HEK293T (cell line): ENCODE data around the gene RHOXF2B.
"Not testable (repeated sequence)": the region's sequence is repeated elsewhere in the genome, so short reads cannot be mapped to it uniquely, and the experiment has no call there.

Experiments used
- CTCF ChIA-PET: fragments of 350-600 bp; formaldehyde crosslinking; extraction: SDS; loops from one replicate; lab custom pipeline; 2021; ENCODE audit warnings: antibody characterized with exemption, inconsistent platforms; lab: Yijun Ruan, JAX
- POLR2A ChIA-PET: fragments of 350-600 bp; formaldehyde crosslinking; extraction: SDS; loops from one replicate; lab custom pipeline; 2020; ENCODE audit warnings: antibody characterized with exemption, inconsistent platforms; lab: Yijun Ruan, JAX
- DNase-seq: peaks from one replicate; pipeline ENCODE4 v3.0.0; 2012; ENCODE audit warnings: mixed read lengths; ENCODE audit errors: extremely low spot score
- ARNT ChIP-seq: fragments of 450-650 bp; IDR thresholded peaks from 2 replicates; pipeline ENCODE4 v1.6.1; 2017; ENCODE audit warnings: mild to moderate bottlenecking
- BHLHE40 ChIP-seq: fragments of 450-650 bp; IDR thresholded peaks from 2 replicates; pipeline ENCODE4 v1.6.1; 2016; ENCODE audit warnings: mild to moderate bottlenecking, moderate library complexity, borderline replicate concordance
- CTBP1 ChIP-seq: fragments of 450-650 bp; IDR thresholded peaks from 2 replicates; pipeline ENCODE4 v1.6.1; 2016; ENCODE audit warnings: borderline replicate concordance
- ELF4 ChIP-seq: fragments of 450-650 bp; IDR thresholded peaks from 2 replicates; pipeline ENCODE4 v1.6.1; 2017; ENCODE audit warnings: antibody characterized with exemption
- FOXA1 ChIP-seq: fragments of 450-650 bp; IDR thresholded peaks from 2 replicates; pipeline ENCODE4 v1.6.1; 2016; ENCODE audit warnings: mild to moderate bottlenecking
- FOXK2 ChIP-seq: fragments of 450-650 bp; IDR thresholded peaks from 2 replicates; pipeline ENCODE4 v1.6.1; 2016; ENCODE audit warnings: mild to moderate bottlenecking
- FOXM1 ChIP-seq: fragments of 450-650 bp; IDR thresholded peaks from 2 replicates; pipeline ENCODE4 v1.6.1; 2017; ENCODE audit warnings: mild to moderate bottlenecking, borderline replicate concordance
- HDGF ChIP-seq: fragments of 450-650 bp; IDR thresholded peaks from 2 replicates; pipeline ENCODE4 v1.6.1; 2017; ENCODE audit warnings: antibody characterized with exemption, borderline replicate concordance
- L3MBTL2 ChIP-seq: fragments of 450-650 bp; conservative IDR thresholded peaks from 2 replicates; pipeline ENCODE4 v1.6.1; 2016; ENCODE audit warnings: mild to moderate bottlenecking
- LEF1 ChIP-seq: fragments of 450-650 bp; IDR thresholded peaks from 2 replicates; pipeline ENCODE4 v1.6.1; 2017; ENCODE audit warnings: mild to moderate bottlenecking, borderline replicate concordance
- NFRKB ChIP-seq: fragments of 450-650 bp; IDR thresholded peaks from 2 replicates; pipeline ENCODE4 v1.6.1; 2016; ENCODE audit warnings: mild to moderate bottlenecking, moderate library complexity
- PKNOX1 ChIP-seq: fragments of 450-650 bp; IDR thresholded peaks from 2 replicates; pipeline ENCODE4 v1.6.1; 2016
- SP1 ChIP-seq: fragments of 450-650 bp; IDR thresholded peaks from 2 replicates; pipeline ENCODE4 v1.6.1; 2017
- SUZ12 ChIP-seq: fragments of 450-650 bp; IDR thresholded peaks from 2 replicates; pipeline ENCODE4 v1.6.1; 2016; ENCODE audit warnings: mild to moderate bottlenecking
- TARDBP ChIP-seq: fragments of 450-650 bp; IDR thresholded peaks from 2 replicates; pipeline ENCODE4 v1.6.1; 2016
- ZNF384 ChIP-seq: fragments of 450-650 bp; IDR thresholded peaks from 2 replicates; pipeline ENCODE4 v1.6.1; 2016

Gene RHOXF2B

GRCh38 chrX:120087289-120088017 lies 10.0 kb upstream of the RHOXF2B start:
- DNase-seq = no peak
- POLR2A ChIA-PET = no interaction called here
- CTCF ChIA-PET = no interaction called here
- TF ChIP-seq CTBP1 = no peak

DNA sequence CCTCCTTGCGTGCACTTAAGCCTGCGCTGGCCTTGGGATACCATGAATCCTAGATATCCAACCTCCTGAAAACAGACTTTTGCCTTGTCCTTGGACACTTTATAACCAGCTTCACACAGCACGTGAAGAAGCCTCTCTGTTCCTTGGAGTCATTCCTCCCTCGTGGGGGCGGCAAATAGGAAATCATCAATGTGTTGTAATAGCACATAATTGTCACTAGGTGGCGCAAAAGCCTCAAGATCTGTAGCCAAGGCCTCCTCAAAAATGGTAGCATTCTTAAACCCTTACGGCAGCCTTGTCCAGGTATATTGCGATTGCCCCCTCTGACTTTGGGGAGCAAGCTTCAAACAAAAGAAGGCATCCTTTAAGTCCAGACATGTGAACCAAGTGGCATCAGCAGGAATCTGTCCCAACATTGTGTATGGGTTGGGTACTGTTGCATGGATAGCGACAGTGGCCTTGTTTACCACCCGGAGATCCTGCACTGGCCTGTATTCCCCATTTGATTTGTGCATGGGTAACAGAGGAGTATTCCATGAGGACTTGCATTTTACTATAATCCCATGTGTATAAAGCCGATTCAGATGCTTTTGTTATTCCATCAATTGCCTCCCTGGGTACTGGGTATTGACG lies 8.2 kb upstream of the RHOXF2B start:
- POLR2A ChIA-PET, CTCF ChIA-PET: not testable (repeated sequence)

GRCh38 chrX:120066169-120066568 lies 11.3 kb downstream of the RHOXF2B start:
- DNase-seq, CTCF ChIA-PET, POLR2A ChIA-PET: not testable (repeated sequence)

More for the DNA sequence above, 8.2 kb upstream of the RHOXF2B start:
- DNase-seq = not testable (repeated sequence)

DNA sequence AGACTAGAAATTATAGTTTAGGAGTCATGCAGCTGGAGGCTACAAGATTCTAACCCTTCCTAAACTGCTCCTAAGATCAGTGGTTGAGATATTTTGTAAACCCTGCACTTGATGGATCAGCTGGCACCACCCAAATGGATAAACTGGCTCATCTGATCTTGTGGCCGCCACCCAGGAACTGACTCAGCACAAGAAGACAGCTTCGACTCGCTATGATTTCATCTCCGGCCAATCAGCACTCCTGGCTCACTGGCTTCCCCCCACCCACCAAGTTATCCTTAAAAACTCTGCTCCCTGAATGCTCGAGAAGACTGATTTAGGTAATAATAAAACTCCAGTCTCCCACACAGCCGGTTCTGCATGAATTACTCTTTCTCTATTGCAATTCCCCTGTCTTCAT lies 34.8 kb downstream of the RHOXF2B start:
- DNase-seq, CTCF ChIA-PET, POLR2A ChIA-PET: not testable (repeated sequence)

- CTCF ChIA-PET, DNase-seq, POLR2A ChIA-PET: not testable (repeated sequence)
Observed at GRCh38 chrX:120042247-120042646, 35.2 kb downstream of the RHOXF2B start.

DNA sequence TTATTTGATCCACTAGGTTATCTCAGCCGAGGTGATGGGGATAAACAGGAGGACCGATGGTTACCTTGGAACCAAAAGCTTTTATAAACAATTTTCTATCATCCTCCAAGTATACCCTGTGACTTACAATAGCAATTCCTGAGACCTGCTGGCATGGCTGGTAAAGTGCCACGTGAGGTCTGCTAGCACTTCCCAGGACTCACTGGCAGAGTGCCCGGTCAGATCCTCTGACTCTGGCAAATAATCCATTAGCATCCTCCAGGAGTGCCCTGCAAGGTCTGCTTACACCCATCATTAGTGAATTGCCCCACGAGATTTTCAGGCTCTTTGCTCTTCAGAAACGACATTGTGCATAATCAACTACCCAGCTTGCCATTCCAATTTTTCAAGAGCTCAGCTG lies 37.3 kb downstream of the RHOXF2B start:
- POLR2A ChIA-PET, CTCF ChIA-PET, DNase-seq: not testable (repeated sequence)

GRCh38 chrX:120039087-120039733 lies 38.3 kb downstream of the RHOXF2B start:
- CTCF ChIA-PET, POLR2A ChIA-PET, DNase-seq: not testable (repeated sequence)

DNA sequence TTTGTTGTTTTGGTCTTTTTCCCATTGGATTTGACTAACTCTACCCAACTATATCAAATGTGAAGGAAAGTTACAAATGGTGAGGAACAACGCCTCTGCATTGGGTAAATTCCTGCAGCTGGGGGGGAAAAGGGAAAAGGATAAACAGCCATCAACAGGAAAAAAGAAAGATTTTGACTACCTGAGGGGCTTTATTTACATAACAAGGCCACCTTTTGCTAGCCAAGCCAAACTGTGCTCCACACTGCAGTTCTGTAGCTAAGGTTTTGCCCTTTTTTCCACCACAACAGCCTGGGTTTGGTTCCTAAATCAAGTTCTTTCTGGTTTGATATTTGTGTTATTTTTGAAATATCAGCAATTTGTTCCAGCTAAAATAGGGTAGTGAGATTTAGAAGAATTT lies 40.8 kb downstream of the RHOXF2B start:
- POLR2A ChIA-PET = no interaction called here
- DNase-seq = no peak
- CTCF ChIA-PET = no interaction called here
- TF ChIP-seq ELF4 (no peak), BHLHE40 (no peak), HDGF (no peak), FOXA1 (no peak), SUZ12 (no peak), FOXK2 (no peak), FOXM1 (no peak), ZNF384 (no peak), SP1 (no peak), L3MBTL2 (no peak), TARDBP (no peak), CTBP1 (no peak), LEF1 (no peak), ARNT (no peak), NFRKB (no peak), PKNOX1 (no peak)

DNA sequence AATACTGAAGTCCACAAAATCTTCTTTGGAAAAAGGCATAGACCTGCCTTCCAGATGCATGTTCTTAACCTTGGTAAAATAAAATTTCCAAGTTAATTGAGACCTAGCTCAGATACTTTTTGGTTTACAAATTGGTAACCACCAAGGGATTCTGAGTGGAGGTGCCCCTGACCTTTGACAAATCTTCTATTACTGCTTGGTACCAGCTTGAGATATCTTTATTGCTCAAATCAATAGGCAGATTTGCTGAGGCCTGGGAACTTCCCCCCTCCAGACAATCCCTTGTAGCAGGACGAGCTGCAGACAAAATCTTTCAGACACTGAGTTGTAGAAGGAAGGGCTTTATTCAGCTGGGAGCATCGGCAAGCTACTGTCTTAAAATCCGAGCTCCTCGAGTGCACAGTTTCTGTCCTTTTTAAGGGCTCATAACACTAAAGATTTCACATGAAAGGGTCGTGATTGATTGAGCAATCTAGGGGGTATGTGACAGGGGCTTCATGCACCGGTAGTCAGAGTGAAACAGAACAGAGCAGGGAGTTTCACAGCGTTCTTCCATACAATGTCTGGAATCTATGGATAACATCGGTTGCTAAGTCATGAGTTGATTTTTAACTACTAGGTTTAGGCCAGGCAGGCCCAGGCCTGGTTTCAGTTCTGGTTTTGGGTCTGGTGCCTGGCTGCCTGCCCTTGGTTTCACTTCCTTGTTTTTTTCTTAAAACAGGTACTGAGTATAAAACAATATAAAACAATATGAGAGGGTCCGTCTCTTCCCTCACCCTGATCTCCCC lies 41.8 kb downstream of the RHOXF2B start:
- POLR2A ChIA-PET, DNase-seq: not testable (repeated sequence)
- CTCF ChIA-PET = interaction anchor here (0.9 kb wide), 2 partner anchors 14 to 19 kb away, joined by 3 read pairs; no protein-coding TSS in a partner anchor
